Calu3 (cell line): ENCODE results near the gene MAPK8IP2. TPM values are rescaled to one million over a fixed set of nuclear protein-coding genes. Genes with fewer than 3 reads are reported as not detected.

Experiments
- BruUV-seq: library from RNA; stranded (reverse); fragments of 400-500 nt; replicated peaks from 2 replicates; lab custom pipeline; 2021; lab: Mats Ljungman, UMichigan
- CTCF ChIA-PET: fragments of 300-600 bp; sonication (Branson Sonifier 250); formaldehyde crosslinking; loops from one replicate; lab custom pipeline; 2022; ENCODE audit warnings: antibody characterized with exemption; lab: Charles Lee
- DNase-seq: peaks from one replicate; pipeline ENCODE4 v3.0.0; 2022
- H3K27ac Mint-ChIP-seq: one replicate; pipeline ENCODE4 v1.8.0; 2022; ENCODE audit warnings: mixed read lengths; ENCODE audit not compliant: unreplicated experiment
- H3K27me3 Mint-ChIP-seq: one replicate; pipeline ENCODE4 v1.8.0; 2022; ENCODE audit warnings: mixed read lengths; ENCODE audit not compliant: unreplicated experiment
- H3K36me3 Mint-ChIP-seq: one replicate; pipeline ENCODE4 v1.8.0; 2022; ENCODE audit warnings: mild to moderate bottlenecking, moderate library complexity, mixed read lengths; ENCODE audit not compliant: insufficient read depth, unreplicated experiment
- H3K4me1 Mint-ChIP-seq: one replicate; pipeline ENCODE4 v1.8.0; 2022; ENCODE audit warnings: mild to moderate bottlenecking, low read depth, mixed read lengths; ENCODE audit not compliant: unreplicated experiment
- H3K4me3 Mint-ChIP-seq: one replicate; pipeline ENCODE4 v1.8.0; 2022; ENCODE audit warnings: mild to moderate bottlenecking, low read depth, moderate library complexity, mixed read lengths; ENCODE audit not compliant: unreplicated experiment
- H3K9me3 Mint-ChIP-seq: one replicate; pipeline ENCODE4 v1.8.0; 2022; ENCODE audit warnings: low read depth, mixed read lengths; ENCODE audit not compliant: unreplicated experiment
- intact Hi-C: fragments of 100-400 bp; cut with micrococcal nuclease; formaldehyde crosslinking; loops from one replicate; pipeline ENCODE4 v1.10.0; 2022; ENCODE audit not compliant: unreplicated experiment
- total RNA-seq: library from RNA; stranded (reverse); gene quantifications from 2 replicates; pipeline ENCODE4 v1.2.3, GENCODE V29; 2022
- TF ChIP-seq, protein P1 (sequence below): fragments of 200-600 bp; IDR thresholded peaks from one replicate; pipeline ENCODE4 v1.8.0; 2022; ENCODE audit warnings: antibody characterized with exemption; ENCODE audit not compliant: unreplicated experiment

MAPK8IP2 gene
- total RNA-seq, 1 experiment from 2014 or later: 2.9 TPM

DNA sequence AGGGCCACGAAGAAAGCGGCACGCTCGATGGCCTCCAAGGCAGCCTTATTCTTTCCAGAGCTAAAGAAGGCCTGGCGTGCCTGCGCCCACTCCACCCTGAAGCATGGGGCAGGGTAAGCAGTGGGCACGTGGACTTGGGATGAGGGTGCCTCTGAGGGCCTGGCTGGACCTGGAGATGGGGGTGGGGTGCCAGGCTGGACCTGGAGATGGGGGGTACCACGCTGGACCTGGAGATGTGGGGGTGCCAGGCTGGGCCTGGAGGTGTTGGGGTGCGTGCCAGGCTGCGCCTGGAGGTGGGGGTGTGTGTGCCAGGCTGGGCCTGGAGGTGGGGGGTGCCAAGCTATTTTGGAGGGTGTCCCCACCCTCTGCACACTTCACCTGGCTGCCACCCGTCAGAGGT, 27.6 kb upstream of the MAPK8IP2 start:
- BruUV-seq: no TSS peak
- intact Hi-C loops: no loop called here
- H3K27me3 Mint-ChIP-seq: no peaks in the 10 kb centered on the region

DNA sequence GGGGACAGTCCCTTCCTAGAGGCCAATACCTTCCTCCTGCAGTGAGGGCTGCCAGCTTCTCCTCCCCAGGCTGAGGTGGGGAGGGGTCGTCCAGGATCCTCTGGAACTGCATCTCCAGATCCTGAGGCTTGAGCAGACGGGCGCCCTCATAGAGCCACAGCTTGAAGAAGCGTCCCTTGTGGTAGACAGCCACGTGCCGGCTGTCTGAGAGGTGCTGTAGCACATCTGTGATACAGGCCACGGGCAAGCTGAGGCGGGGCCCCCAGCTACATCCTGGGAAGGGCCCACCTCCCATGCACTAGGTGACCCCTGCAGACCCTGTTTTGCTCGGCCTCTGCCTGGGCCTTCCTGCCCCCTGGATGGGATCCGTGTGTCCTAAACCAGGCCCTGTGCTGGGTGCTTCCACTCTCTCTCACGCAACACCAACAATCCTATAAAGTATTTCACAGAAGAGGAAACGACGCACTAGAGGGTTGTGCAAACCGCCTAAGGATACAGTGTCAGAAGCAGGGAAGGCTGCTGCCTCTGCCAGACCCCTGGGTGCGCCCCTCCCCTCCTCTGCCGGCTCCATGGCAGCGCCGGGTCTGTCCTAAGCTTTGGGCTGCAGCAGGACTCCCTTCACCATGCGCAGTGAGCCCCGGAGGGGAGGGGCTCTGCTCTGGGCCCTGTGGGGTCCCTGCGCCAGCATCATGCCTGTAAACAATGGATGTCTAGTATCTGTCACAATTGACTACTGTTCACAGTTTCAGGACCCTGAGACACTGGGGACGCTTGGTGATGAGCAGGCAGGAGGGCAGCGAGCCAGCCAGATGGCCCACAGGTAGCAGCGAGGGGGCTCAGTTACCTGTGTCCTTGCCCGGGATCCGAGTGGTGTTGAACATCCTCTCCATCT, 26.9 kb upstream of the MAPK8IP2 start:
- Mint-ChIP-seq H3K27me3 (no peaks in the 10 kb centered on the region), H3K36me3 (peaks cover 65% of the 10 kb centered on the region)
- intact Hi-C loops: no loop called here

More for the DNA sequence above, 27.6 kb upstream of the MAPK8IP2 start:
- no peaks in the 10 kb centered on the region for H3K9me3 Mint-ChIP-seq
- H3K27ac Mint-ChIP-seq: no peak overlapping the region
- no peak overlapping the region for H3K4me3 Mint-ChIP-seq
- CTCF ChIA-PET: interaction anchor here (0.5 kb wide), 1 partner anchor 406 kb away, joined by 3 read pairs; no protein-coding TSS in a partner anchor
- no peaks in the 10 kb centered on the region for H3K4me1 Mint-ChIP-seq
- TF ChIP-seq, protein P1, sequence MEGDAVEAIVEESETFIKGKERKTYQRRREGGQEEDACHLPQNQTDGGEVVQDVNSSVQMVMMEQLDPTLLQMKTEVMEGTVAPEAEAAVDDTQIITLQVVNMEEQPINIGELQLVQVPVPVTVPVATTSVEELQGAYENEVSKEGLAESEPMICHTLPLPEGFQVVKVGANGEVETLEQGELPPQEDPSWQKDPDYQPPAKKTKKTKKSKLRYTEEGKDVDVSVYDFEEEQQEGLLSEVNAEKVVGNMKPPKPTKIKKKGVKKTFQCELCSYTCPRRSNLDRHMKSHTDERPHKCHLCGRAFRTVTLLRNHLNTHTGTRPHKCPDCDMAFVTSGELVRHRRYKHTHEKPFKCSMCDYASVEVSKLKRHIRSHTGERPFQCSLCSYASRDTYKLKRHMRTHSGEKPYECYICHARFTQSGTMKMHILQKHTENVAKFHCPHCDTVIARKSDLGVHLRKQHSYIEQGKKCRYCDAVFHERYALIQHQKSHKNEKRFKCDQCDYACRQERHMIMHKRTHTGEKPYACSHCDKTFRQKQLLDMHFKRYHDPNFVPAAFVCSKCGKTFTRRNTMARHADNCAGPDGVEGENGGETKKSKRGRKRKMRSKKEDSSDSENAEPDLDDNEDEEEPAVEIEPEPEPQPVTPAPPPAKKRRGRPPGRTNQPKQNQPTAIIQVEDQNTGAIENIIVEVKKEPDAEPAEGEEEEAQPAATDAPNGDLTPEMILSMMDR: no peak
- DNase-seq: no peak
- peaks cover 69% of the 10 kb centered on the region for H3K36me3 Mint-ChIP-seq

DNA sequence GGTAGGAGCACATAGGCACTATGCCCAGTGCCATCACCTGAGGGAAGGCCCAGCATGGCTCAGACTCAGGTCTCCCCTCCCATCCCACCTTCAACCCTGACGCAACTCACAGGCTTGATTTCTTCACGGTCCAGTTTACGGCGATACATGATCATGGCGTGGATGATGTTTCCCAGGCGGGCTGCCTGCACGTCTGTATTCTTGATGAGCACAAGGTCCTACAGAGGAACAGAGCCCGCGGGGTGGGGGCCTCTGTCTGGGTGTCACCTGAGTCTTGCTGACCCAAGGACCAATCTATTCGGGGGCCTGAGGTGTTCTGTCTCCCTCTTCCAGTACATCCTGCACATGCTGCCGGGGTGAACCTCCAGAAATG, 26.2 kb upstream of the MAPK8IP2 start:
- H3K9me3 Mint-ChIP-seq: no peaks in the 10 kb centered on the region
- no peak for DNase-seq

More for the DNA sequence above, 26.9 kb upstream of the MAPK8IP2 start:
- no peak for DNase-seq
- Mint-ChIP-seq H3K4me1 (no peaks in the 10 kb centered on the region), H3K4me3 (no peak overlapping the region), H3K27ac (no peak overlapping the region), H3K9me3 (no peaks in the 10 kb centered on the region)
- TF ChIP-seq, protein P1: no peak
- no TSS peak for BruUV-seq
- CTCF ChIA-PET: no interaction called here

DNA sequence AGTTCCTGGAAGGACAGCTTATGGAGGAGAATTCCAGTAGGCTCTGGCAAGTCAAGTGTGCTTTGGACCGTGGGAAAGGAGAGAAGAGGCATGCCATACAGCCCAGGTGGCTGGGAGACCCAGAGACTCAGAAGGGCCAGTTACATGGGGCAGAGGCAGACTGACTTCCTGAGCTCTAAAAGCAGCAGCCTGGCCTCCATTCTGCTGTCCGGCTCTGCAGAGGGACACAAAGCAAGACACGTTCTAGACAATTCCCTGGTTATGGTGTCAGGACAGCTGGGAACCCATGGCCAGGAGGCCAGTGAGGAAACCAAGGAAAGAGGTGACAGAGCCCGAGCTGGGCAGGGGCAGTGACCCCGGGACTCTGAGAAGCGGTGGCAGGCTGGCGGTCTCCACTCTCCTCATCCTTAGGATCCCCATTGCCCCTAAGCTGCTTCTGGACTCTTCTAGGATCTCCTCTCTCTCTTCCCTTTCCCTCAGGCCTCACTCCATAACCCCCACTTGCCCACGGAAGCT, 25.1 kb upstream of the MAPK8IP2 start:
- no peak overlapping the region for H3K4me3 Mint-ChIP-seq
- intact Hi-C loops: no loop called here
- H3K27me3 Mint-ChIP-seq: no peaks in the 10 kb centered on the region
- peaks cover 72% of the 10 kb centered on the region for H3K36me3 Mint-ChIP-seq
- H3K4me1 Mint-ChIP-seq: no peaks in the 10 kb centered on the region
- CTCF ChIA-PET: no interaction called here
- no TSS peak for BruUV-seq
- no peaks in the 10 kb centered on the region for H3K9me3 Mint-ChIP-seq
- H3K27ac Mint-ChIP-seq: no peak overlapping the region
- TF ChIP-seq, protein P1: no peak
- no peak for DNase-seq

More for the DNA sequence above, 26.2 kb upstream of the MAPK8IP2 start:
- no peak overlapping the region for H3K4me3 Mint-ChIP-seq
- H3K27me3 Mint-ChIP-seq: no peaks in the 10 kb centered on the region
- no TSS peak for BruUV-seq
- TF ChIP-seq, protein P1: no peak
- CTCF ChIA-PET: no interaction called here
- H3K36me3 Mint-ChIP-seq: peaks cover 67% of the 10 kb centered on the region
- H3K4me1 Mint-ChIP-seq: no peaks in the 10 kb centered on the region
- intact Hi-C loops: no loop called here
- H3K27ac Mint-ChIP-seq: no peak overlapping the region
